GM21619 (cell line): ENCODE results near the gene CDK7.
"Not testable (repeated sequence)": the region's sequence is repeated elsewhere in the genome, so short reads cannot be mapped to it uniquely, and the experiment has no call there.

Experiments used
- ATAC-seq: cut with Tn5 transposase; IDR thresholded peaks from one replicate; pipeline ENCODE4 v1.9.1; 2021; ENCODE audit not compliant: unreplicated experiment

CDK7 gene

DNA sequence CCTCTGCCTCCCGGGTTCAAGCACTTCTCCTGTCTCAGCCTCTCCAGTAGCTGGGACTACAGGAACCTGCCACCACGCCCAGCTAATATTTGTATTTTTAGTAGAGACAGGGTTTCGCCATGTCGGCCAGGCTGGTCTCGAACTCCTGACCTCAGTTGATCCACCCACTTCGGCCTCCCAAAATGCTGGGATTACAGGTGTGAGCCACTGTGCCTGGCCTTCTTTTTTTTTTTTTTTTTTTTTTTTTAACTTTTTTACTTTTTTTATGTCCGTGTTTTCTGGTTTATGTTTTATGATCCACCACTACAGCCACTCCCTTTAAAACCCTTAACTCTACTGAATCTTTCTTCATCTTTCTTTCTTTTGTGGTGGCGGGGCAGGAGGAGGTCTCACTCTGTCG, 2.0 kb downstream of the CDK7 start:
- not testable (repeated sequence) for ATAC-seq

DNA sequence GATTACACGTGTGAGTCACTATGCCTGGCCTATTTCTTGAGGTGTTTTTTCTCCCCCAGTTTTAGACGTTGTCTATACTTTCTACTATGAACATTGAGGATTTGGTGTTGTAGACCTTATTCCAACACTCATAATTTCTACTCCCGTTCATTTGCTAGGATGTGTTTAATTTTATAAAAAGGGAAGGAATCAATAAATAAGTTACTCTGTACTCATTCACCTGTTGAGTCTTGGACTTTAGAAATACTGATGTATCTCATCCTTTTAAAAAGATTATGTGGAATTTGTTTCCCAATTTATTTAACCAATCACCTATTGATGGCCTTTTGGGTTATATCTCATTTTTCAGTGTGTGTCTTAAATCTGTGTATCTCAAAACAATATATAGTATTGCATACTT, 3.2 kb downstream of the CDK7 start:
- no peak for ATAC-seq

DNA sequence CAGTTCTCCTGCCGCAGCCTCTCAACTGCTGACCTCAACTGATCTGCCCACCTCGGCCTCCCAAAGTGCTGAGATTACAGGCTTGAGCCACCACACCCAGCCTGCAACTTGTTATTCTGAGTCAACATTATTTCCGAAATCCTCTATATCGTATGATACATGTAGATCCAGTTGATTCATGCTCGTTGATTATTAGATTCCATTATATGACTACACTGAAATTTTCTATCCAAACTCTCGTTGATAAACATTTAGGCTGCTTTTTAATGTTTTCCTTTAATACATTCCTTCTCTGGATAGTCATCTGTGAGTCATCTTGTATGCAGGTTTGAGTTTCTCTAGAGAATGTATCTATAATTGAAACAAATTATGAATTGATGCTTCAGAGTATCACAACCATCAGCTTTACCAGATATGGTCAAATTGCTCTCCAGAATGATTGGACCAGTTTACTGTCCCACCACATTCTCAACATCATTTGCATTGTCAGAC, 4.1 kb downstream of the CDK7 start:
- ATAC-seq, result no peak

DNA sequence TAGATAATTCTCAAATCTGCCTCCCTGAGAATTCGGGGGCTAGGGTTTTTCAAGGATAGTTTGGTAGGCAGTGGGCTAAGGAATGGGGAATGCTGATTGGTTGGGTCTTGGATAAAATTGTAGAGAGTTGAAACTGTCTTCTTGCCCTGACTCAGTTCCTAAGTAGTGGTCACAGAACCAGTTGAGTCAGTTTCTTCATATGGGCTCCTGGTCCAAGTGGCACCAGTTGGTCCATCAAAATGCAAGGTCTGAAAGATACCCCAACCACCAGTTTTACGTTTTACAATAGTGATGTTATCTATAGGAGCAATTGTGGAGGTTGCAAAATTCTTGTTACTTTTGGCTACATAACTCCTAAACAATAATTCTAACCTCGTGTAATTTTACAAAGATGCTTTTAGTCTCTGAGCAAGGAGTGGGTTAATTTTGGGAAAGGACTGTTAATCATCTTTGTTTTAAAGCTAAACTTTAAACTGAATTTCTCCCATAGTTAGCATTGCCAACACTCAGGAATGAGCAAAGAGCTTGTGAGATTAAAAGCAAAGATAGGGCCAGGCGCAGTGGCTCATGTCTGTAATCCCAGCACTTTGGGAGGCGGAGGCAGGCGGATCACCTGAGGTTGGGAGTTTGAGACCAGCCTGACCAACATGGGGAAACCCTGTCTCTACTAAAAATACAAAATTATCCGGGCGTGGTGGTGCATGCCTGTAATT, 7.7 kb downstream of the CDK7 start:
- ATAC-seq, result no peak

DNA sequence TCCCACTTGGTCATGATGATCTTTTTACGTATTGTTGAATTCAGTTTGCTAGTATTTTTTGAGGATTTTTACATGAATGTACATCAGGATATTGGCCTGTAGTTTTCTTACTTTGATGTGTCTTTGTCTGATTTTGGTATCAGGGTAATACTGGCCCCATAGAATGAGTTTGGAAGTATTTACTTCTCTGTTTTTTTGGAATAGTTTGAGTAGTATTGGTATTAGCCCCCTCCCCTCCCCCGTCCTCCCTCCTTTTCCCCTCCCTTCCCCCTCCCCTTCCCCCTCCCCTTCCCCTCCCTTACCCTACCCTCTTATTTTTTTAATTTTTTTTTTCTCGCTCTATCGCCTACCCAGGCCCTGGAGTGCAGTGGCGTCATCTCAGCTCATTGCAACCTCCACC, 10.3 kb downstream of the CDK7 start:
- ATAC-seq, result no peak

DNA sequence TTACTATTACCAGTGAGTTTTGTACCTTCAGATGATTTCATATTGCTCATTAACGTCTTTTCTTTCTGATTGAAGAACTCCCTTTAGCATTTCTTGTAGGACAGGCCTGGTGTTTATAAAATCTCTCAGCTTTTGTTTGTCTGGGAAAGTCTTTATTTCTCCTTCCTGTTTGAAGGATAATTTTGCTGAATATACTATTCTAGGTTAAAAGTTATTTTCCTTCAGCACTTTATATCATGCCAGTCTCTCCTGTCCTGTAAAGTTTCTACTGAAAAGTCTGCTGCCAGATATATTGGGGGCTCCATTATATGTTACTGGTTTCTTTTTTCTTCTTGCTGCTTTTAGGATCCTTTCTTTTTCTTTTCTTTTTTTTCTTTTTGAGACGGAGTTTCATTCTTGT, 13.3 kb downstream of the CDK7 start:
- ATAC-seq, result no peak

DNA sequence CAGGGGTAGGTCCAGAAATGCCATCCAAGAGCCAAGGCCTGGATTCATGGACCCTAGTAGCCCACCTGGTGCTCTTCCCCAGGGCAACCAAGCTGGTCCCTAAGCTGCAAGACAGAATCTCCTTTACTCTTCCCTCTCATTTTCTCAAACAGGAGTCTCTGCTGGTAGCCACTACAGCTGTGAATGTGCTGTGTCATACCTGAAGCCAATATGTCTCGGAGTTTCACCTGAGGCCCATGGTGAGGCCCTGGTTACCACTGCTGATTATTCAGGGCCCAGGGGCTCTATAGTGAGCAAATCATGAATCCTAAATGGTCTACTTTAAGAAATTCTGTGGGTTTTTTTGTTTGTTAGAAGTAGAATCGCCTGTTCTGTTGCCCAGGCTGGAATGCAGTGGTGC, 15.9 kb downstream of the CDK7 start:
- ATAC-seq, result no peak

DNA sequence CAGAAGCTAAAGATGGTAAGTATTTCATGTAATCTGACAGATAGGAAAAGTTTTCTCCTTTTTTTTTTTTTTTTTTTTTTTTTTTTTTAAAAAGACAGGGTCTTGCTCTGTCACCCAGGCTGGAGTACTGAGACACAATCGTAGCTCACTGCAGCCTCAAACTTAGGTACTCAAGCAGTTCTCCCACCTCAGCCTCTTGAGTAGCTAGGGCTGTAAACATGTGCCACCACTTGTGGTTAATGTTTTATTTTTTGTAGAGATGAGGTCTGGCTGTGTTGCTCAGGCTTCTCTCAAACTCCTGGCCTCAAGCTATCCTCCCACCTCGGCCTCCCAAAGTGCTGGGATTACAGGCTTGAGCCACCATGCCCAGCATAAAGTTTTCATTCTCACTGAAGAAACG, 17.8 kb downstream of the CDK7 start:
- no peak for ATAC-seq

DNA sequence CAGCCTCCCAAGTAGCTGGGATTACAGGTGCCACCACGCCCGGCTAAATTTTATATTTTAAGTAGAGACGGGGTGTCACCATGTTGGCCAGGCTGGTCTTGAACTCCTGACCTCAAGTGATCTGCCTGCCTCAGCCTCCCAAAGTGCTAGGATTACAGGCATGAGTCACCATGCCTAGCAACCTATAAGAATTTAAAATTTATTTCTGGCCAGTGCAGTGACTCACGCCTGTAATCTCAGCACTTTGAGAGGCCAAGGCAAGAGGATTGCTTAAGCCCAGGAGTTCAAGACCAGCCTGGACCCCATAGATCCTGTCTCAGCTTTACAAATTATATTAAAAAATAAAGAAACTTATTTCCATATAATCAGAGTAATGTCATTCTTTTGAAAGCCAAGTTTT, 21.3 kb downstream of the CDK7 start:
- not testable (repeated sequence) for ATAC-seq

DNA sequence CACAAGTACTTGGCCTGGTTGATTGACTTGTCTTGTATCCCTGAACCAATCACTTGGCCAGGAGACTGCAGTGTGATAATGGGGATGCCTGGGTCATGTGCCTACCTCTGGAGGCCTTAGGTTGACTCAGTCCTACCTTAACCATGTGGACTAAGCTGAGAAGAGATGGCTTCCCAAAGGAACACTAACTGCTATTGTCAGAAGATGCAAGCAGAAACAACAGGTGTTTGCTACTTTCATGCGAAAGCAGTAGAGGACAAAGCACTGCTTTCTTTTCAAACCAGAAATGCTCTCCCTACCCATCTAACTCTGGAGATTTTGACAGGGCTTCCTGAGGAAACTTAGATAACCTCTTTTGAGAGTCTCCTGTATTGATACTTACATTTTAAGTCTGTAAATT, 22.9 kb downstream of the CDK7 start:
- no peak for ATAC-seq

DNA sequence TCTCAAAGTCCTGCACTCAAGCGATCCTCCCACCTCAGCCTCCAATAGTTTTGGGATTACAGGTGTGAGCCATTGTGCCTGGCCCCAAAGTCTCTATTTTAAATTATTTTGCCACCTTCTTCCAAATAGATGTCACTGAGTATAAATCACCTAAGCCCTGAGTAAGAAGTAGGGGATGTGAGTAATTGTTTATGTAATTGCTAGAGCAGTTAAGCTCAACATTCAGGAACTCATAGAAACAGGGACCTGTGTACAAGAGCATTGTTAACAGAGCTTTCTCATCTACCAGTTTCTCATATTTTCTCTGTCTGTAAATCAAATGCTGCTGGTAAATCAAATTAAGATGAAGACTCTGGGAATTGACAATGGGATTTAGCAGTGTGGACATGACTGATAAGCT, 26.3 kb downstream of the CDK7 start:
- ATAC-seq, result no peak

DNA sequence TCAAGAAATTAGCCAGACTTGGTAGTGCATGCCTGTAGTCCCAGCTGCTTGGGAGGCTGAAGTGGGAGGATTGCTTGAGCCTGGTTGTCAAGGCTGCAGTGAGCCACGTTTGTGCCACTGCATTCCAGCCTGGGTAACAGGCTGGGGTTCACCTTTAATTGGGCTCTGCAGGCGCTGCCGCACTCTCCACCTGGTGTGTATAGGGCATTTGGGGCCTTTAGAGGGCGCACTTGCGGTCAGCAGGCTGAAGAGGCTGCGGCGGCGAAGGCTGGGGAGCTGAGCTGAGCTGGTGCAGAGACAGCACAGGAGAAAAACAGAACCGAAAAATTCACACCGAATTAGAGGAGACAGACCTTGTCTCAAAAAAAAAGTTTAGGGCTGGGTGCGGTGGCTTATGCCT, 31.2 kb downstream of the CDK7 start:
- ATAC-seq, result no peak

DNA sequence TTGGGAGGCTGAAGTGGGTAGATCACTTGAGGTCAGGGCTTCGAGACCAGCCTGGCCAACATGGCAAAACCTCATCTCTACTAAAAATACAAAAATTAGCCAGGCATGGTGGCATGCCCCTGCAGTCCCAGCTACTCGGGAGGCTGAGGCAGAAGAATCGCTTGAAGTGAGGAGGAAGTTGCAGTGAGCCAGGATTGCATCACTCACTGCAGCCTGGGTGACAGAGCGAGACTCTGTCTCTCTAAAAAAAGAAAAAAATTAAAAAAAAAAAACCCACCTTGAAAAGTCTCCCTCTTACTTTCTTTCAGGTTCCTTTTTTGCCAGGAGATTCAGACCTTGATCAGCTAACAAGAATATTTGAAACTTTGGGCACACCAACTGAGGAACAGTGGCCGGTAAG, 34.2 kb downstream of the CDK7 start:
- no peak for ATAC-seq

DNA sequence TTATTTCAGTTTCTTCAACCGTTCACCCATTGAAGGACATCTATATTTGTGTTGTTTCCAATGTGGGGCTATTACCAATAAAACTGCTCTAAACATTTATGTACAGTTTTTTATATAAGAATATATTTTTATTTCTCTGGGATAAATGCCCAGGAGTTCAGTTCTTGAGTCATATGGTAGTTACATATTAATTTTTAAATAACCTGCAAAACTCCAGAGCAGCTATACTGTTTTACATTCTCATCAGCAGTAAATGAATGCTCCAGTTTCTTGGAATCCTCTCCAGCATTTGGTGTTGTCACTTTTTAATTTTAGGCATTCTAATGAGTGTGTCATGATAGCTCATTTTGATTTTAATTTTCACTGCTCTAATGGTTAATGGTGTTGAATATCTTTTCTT, 36.2 kb downstream of the CDK7 start:
- ATAC-seq, result no peak

DNA sequence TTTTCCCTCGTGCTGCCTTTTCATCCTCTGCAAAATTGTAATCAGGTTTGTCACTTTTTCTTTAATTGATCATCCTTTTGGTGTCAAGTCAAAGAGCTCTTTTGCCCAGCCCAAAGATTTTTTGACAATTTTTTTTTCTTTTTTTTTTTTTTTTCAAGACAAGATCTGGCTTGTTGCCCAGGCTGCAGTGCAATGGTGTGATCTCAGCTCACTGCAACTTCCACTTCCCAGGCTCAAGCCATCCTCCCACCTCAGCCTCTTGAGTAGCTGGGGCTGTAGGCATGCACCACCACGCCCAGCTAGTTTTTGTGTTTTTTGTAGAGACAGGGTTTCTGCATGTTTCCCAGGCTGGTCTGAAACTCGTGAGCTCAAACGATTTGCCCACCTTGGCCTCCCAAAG, 36.7 kb downstream of the CDK7 start:
- no peak for ATAC-seq

DNA sequence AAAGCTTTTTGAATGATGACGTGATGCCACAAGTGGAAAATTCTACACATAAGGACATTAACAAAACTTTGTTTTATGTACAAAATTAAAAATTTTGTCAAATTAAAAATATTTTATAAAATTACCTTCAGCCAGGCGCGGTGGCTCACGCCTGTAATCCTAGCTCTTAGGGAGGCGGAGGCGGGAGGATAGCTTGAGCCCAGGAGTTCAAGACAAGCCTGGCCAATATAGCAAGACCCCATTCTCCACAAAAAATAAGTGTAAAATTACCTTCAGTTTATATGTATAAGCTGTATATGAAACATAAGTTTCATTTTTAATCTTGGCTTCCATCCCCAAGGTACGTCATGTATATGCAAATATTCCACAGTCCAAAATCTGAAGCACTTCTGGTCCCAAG, 40.9 kb downstream of the CDK7 start:
- no peak for ATAC-seq

DNA sequence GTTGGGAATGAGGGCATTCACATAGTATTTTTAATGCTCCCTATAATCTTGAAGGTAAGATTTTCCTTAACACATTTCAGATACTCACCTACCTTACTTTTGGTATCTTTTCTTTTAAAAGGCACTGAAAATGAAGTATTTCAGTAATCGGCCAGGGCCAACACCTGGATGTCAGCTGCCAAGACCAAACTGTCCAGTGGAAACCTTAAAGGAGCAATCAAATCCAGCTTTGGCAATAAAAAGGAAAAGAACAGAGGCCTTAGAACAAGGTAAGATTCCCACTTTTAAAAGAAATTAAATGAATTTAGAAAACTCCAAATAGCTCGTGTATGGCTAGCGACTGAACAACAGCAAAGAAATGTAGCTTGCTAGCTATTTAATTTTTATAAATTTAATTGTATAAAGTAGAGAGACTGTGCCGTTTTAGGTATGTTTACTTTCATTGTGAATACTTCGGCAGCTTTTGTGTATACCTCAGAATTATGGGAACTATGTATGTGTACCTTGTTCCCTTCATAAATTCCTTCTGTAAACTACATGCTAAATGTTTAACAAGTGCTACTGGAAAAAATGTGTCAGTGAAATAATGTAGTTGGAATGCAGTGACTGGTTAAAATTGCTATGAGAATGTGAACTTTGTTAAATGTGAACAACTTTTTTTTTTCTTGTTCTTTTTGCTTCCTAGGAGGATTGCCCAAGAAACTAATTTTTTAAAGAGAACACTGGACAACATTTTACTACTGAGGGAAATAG, 41.9 kb downstream of the CDK7 start:
- ATAC-seq, result no peak

DNA sequence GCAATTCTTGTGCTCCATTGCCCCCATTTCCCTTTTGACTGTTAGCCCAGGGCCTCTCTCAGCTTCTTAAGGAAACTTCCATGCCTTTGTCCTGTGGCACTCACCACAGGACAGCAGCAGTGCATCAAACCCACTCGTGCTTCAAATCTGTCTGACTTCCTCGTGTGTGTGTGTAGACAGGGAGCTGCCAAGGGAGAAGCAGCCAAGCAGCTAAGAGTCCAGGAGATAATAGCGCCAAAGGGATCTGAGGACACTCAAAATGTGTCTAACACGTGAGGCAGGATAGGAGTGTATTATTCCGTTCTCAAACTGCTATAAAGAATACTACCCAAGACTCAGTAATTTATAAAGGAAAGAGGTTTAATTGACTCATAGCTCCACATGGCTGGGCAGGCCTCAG, 44.8 kb downstream of the CDK7 start:
- ATAC-seq, result no peak

DNA sequence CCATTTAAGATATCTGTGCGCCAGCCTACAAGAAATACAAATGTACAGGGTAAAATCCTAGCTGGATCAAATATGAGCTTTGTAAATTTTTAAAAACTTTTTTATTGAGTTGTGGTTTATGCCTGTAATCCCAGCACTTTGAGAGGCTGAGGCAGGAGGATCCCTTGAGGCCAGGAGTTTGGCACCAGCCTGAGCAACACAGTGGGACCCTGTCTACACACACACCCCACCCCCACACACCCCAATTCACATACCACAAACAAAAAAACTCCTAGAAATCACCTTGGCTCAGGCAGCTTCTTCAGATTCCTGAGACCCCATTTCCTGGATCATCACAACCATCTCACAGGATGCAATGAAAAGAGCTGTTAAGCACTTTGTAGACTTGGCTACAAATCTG, 46.4 kb downstream of the CDK7 start:
- ATAC-seq, result no peak

DNA sequence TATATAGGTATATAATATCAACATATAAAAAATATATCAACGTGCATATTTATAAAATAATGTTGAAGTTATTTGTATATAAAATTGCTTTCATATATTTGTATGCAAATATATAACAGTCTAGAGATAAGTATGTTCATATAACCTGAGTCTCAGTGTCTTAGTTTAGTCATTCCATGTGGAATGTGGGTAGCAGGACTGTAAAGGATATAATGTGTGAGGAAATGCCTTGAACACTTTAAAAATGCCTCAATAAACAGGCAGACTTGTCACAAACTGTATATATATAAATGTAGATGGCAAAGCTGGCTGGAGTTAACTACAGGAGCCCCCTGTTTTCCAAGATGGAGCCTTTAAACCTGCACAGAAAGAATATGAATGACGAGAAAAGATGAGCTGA, 49.5 kb downstream of the CDK7 start:
- no peak for ATAC-seq

DNA sequence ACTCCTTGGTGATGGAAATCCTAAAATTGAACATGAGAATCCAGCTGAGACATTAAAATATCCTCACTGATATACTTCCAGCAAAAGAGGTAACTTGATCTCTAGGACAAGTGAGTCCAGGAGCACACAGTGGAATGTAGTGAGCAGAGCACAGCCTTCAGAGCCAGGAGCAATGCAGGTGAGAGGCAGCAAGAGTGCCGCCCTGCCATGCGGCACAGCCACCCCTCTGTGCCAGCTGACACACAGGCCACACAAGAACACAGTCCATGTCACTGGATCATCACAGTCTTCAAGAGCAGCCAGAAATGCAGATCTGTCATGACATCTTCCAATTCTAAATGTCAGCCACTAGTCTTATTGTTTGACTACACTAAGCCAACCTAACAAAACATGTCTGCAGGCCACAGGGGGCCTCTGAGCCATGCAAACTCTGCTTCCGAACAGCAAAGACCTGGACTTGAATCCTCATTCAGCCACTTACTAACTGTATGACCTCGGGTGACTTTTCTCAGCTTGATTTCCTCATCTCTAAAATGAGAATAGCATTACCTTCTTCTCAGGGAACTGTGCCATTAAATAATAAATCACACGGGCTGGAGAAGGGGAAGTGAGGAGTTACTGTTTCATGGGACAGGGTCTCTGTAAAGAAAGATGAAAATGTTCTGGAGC, 50.9 kb downstream of the CDK7 start:
- no peak for ATAC-seq

DNA sequence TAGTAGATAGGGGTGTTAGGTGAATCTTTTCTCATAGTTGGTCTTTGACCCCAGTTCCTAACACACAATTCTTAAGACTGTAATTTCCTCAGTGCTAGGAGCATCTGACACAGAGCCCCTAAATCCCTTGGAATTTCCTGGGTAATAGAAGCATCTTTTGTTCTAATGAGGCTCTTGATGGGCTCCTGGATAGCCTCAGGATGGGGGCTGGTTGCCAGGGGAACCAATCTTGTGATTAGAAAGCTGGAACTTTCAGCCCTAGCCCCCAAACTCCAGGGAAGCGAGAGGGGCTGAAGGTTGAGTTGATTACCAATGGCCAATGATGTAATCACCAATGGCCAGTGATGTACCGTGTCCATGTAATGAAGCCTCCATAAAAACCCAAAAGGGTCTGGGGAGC, 53.4 kb downstream of the CDK7 start:
- ATAC-seq, result no peak
